Adipose tissue (tissue), 3 donors: ENCODE results near the gene LEKR1. TPM values are rescaled to one million over a fixed set of nuclear protein-coding genes. Genes with fewer than 3 reads are reported as not detected.

Experiments used
- H3K27ac ChIP-seq: one replicate; pipeline ENCODE4 v1.5.1; 2013; ENCODE audit warnings: low read depth, low read length
- WGBS, 3 donors: extraction: QIAGEN DNeasy Blood & Tissue Kit; methylation state at CpG; one replicate each; pipeline ENCODE4 v1.1.7; 2013; 5-methylcytosine and 5-hydroxymethylcytosine counted together
- polyA plus RNA-seq, 3 donors: library from polyadenylated mRNA; stranded (reverse); fragments of 200-250 nt; gene quantifications; one replicate each; pipeline ENCODE4 v1.2.3, GENCODE V29; 2013
- donor health status: healthy with polysubstance abuse.
- donor health status: Bipolar disorder and iron deficiency.
- donor health status: healthy.

LEKR1 gene
- polyA plus RNA-seq, 3 donors, result 0.37 to 0.64 (median 0.45) TPM

DNA sequence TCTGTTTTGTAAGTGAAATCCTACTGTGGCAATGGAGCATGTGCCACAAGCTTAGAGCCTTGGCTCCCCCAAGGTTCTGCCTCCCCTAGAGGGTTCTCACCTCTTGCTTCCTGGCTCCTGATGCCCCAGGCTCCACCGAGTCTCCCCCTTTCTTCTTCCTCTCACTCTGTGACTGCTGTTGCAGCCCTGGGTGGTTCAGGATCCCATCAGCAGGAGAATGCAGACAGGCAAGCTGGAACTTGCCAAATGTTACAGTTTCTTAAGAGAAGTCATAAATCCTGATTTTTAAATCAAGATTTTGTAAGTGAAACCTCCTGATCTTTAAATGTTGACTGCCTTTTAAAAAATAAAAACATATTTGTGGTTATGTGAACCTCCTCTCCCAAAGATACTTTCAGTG is 199.9 kb downstream of the LEKR1 start:
- H3K27ac ChIP-seq, result no peak overlapping the region
- WGBS, 3 donors, result 42 to 65% (median 49%) methylated on average over 1 of the region's 1 CpG

DNA sequence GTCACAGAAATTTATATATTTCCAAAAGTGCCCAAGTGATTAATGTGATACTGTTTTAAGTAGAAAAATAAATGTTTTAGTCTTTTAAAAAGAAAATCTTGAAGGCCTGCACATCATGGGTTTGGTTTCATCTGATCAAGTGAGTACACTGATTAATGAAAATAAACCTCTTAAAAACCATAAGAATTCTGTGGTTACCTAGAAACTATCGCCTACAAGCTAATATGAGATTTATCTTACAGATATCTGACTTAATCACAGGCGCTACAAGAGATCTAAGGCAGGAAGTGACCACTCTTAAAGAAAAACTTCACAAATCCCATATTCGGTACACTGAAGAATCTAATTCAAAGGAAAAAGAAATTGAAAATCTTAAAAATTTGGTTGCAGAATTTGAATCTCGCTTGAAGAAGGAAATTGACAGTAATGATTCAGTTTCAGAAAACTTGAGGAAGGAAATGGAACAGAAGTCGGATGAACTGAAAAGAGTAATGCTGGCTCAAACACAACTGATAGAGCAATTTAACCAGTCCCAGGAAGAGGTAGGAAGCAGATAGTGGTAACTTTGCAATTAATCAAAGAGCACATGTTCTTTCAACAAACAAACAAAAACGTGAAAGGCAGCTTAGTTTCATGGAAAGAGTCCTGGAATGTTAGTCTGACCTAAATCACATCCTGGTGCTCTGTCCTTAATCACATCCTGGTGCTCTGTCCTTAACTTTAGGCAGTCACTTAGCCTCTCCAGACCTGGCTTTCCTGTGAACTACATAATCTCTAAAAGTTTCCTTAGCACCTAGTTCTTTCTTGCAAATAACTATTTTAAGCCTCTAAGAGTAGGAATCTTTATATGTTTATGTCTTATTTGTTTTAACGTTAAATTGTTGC is 201.9 kb downstream of the LEKR1 start:
- no peak overlapping the region for H3K27ac ChIP-seq
- 47 to 75% (median 51%) methylated on average over 7 of the region's 7 CpGs for WGBS, 3 donors

DNA sequence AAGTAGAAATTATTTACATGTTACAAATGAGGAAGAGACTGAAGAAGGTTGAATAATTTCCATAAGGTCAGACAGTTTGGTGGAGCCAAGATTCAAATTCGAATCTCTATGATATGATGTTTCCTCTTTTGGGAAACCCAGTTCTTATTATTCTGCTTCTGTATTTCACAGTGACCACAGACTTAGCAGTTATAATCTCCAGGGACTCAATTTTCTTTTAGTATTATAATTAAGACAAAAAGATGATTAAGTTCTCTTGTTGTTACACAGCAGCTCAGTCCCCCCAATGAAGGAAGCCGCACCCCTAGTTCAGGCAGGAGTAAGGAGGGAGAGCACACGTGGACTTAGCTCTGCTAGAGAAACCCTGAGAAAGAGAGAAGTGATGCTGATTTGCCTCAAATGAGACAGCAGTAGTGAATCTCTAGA is 203.2 kb downstream of the LEKR1 start:
- H3K27ac ChIP-seq, result no peak overlapping the region
- 68 to 87% (median 74%) methylated on average over 3 of the region's 3 CpGs for WGBS, 3 donors

DNA sequence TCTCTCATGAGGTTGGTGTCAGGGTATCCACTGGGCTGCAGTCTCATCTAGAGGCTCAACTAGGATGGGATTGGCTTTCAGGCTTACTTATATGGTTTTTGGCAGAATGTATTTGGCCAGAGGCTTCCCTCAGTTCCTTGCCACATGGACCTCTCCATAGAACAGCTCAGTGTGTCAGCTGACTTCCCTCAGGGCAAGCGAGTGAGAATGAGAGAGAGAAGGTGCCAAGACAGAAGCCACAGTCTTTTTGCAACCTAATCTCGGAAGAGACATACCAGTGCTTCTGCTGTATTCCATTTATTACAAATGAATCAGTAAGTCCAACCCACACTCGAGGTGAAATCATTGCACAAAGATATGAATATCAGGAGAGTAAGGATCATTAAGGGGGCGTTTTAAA is 204.6 kb downstream of the LEKR1 start:
- H3K27ac ChIP-seq, result no peak overlapping the region
- 53 to 70% (median 59%) methylated on average over 4 of the region's 4 CpGs for WGBS, 3 donors

GRCh38 chr3:157033001-157033400 is 206.8 kb downstream of the LEKR1 start:
- no peak overlapping the region for H3K27ac ChIP-seq
- WGBS, 3 donors, result 76 to 84% (median 82%) methylated on average over 2 of the region's 2 CpGs

- H3K27ac ChIP-seq, result no peak overlapping the region
Observed at GRCh38 chr3:157040456-157040855, 214.3 kb downstream of the LEKR1 start.

GRCh38 chr3:157042226-157042625 is 216.1 kb downstream of the LEKR1 start:
- 88 to 98% (median 95%) methylated on average over 2 of the region's 2 CpGs for WGBS, 3 donors
- no peak overlapping the region for H3K27ac ChIP-seq

DNA sequence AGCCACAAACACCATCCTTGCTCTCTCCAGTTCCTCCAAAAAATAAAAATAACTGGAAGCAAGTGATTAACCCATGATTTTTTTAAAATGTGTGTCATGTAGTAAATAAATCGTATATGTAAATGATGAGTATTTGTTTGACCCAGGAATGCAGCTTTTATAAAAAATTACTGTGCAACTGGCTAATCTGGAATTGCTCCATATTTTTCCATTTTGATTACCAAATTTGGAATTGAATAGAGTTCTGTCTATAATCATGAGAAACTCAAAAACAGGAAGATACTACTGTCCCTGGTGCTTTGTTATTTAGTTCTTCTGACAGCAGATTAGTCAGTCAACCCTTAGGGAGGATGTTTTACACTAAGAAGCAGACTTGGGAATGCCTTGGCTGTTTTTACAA is 217.6 kb downstream of the LEKR1 start:
- 72 to 83% (median 73%) methylated on average over 1 of the region's 1 CpG for WGBS, 3 donors
- no peak overlapping the region for H3K27ac ChIP-seq

GRCh38 chr3:157045238-157045850 is 219.2 kb downstream of the LEKR1 start:
- WGBS, 3 donors, result 59 to 73% (median 70%) methylated on average over 12 of the region's 12 CpGs
- no peak overlapping the region for H3K27ac ChIP-seq

- 82 to 97% (median 84%) methylated on average over 1 of the region's 1 CpG for WGBS, 3 donors
Observed at GRCh38 chr3:157046520-157046919, 220.4 kb downstream of the LEKR1 start.

DNA sequence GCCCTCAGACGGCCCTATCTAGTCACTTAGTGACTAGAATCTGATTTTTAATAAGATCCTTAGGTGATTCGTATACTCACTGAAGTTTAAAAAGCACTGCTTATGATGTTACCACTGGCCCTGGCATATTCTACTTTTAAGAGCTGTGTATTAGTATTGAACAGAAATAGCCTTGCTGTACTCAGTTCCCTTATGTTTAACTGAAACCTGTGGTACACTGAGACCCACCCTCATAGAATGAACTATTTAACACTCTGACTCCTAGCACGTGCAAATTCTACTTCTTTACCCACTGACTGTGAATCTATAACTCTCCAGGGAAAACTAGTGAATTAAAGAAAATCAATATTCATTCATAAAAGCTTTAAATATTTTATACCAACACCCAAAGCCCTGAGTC is 224.9 kb downstream of the LEKR1 start:
- no peak overlapping the region for H3K27ac ChIP-seq
- WGBS, 3 donors, result 83 to 86% (median 85%) methylated on average over 3 of the region's 3 CpGs

More at GRCh38 chr3:157046520-157046919, 220.4 kb downstream of the LEKR1 start:
- no peak overlapping the region for H3K27ac ChIP-seq

DNA sequence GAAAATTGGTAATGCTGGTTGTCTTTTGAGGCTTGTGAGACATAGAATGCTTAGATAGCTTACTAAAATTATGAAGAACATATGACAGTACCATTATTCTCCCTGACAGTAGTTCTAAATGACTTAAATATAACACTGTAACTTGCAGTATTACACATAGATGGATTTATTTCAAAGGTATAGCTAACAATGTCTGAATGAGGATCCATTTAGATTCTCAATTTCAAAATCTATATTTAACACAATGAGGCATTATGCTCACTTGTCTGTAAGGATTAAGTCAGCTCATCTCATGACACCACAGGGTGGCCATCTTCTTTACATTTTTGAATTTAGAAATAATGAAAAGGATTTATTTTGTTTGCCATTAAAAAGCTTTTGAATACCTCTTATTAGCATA is 225.4 kb downstream of the LEKR1 start:
- H3K27ac ChIP-seq, result no peak overlapping the region

- no peak overlapping the region for H3K27ac ChIP-seq
- WGBS, 3 donors, result 81 to 87% (median 83%) methylated on average over 1 of the region's 1 CpG
Observed at GRCh38 chr3:157056035-157056434, 229.9 kb downstream of the LEKR1 start.

DNA sequence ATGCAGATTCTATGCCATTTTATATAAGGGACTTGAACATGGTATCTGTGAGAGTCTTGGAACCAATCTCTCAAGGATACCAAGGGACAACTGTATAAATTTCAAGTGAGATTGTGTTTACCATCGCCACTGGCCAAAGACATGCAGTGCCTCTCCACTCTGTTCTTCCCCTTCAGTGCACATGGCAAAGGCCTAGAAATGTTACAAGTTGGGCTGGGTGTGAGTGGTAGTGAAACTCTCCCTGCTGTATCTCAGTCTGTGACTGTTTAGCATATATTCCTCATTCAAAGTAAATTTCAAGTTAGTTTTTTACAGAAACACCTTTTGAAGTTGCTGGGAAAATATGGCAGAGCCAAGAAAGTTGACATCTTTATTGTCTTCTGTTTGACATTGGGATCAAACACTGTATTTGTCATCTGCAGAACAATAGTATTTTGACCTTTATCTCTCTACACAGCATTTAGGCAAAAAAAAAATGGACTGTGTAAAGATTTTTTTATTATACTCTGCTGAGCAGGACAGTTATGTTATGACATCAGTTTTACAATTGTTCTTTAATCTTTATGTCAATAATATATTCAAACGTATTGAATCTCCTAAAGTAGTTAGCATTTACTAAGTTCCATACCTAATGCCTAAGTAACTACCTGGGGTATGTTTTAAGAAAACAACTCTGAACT is 232.4 kb downstream of the LEKR1 start:
- WGBS, 3 donors, result 66 to 85% (median 75%) methylated on average over 2 of the region's 2 CpGs
- H3K27ac ChIP-seq, result no peak overlapping the region

GRCh38 chr3:157059181-157059580 is 233.0 kb downstream of the LEKR1 start:
- 92 to 93% (median 93%) methylated on average over 1 of the region's 1 CpG for WGBS, 3 donors
- H3K27ac ChIP-seq, result no peak overlapping the region

DNA sequence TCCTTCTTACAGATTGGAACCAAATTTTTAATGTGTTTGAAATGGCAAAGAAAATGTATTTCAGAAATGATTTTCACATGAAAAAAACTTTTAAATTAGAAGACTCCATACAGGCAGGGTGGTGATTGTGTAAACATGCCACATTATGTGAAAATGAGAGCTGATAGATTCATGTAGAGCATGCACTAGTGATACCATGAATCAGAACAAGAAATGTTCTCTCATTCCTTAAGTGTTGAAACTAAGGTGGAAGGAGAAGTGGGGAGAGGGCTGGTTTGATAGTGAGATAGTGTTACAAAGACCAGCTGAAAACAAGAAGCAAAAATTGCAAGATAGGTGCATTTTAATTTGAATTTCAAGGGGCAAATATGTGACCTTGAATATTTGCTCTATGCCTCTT is 233.5 kb downstream of the LEKR1 start:
- no peak overlapping the region for H3K27ac ChIP-seq

DNA sequence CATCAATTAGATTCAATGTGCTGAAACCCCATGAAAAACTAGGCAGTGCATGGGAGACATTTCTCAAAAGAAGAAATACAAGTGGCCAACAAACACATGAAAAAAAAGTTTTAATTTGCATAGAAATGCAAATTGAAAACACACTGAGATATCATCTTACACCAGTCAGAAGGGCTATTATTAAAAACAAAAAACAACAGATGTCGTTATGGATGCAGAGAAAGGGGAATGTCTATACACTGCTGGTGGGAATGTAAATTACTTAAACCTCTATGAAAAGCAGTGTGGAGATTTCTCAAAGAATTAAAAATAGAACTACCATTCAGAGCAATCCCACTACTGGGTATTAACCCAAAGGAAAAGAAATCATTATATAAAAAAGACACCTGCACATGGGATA is 235.1 kb downstream of the LEKR1 start:
- WGBS, 3 donors, result 90 to 100% (median 95%) methylated on average over 1 of the region's 1 CpG
- H3K27ac ChIP-seq, result no peak overlapping the region

GRCh38 chr3:157063469-157063868 is 237.3 kb downstream of the LEKR1 start:
- WGBS, 3 donors, result 79 to 86% (median 79%) methylated on average over 5 of the region's 5 CpGs
- no peak overlapping the region for H3K27ac ChIP-seq

DNA sequence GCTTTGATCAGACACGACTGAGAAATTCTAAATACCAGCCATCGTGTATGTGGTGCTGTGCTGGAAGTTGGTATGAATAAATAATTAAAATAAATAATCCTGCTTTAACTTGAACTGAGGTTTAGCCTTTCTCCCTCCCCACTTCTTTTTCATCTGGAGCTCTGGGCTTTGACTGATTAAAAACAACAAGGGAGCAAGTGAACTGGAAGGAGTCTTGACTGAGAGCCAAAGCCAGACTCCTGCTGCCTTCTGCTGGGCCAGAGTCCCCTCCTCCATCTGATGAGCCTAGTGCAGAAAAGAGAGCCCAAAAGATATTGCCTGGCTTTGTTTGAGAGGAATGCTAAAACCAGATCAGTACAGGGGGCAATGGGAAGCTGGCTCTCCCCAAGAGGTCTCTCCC is 237.8 kb downstream of the LEKR1 start:
- no peak overlapping the region for H3K27ac ChIP-seq
- 68 to 74% (median 72%) methylated on average over 2 of the region's 2 CpGs for WGBS, 3 donors
